ENCODE data around the gene SYT1.

SYT1 gene

DNA sequence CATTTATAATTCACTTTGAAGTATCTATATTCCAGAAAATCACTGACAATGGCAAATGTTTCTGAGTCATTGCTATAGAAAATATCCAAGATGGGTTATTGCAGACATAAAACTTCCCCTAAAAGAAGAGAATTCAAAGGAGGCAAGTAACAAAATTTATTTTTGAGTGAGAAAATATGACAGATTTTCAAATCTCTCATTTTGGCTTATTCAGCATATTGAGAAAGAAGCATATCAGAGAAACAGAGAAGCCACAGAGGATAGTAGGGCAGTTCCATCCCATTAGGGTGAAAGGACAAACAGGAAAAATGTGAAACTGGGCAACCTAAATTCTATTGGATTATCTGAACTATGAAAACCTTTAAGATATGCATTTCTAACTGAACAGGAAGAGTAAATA is 85.0 kb downstream of the SYT1 start:
- TF ChIP-seq TAF1 (IDR thresholded peaks at IDR 0.05; ENCODE audit: borderline replicate concordance, insufficient read depth, low read length) (no peak), FOXP2 (optimal IDR thresholded peaks at IDR 0.05; ENCODE audit: borderline replicate concordance, extremely low read depth, extremely low read length, insufficient read depth) (no peak)

DNA sequence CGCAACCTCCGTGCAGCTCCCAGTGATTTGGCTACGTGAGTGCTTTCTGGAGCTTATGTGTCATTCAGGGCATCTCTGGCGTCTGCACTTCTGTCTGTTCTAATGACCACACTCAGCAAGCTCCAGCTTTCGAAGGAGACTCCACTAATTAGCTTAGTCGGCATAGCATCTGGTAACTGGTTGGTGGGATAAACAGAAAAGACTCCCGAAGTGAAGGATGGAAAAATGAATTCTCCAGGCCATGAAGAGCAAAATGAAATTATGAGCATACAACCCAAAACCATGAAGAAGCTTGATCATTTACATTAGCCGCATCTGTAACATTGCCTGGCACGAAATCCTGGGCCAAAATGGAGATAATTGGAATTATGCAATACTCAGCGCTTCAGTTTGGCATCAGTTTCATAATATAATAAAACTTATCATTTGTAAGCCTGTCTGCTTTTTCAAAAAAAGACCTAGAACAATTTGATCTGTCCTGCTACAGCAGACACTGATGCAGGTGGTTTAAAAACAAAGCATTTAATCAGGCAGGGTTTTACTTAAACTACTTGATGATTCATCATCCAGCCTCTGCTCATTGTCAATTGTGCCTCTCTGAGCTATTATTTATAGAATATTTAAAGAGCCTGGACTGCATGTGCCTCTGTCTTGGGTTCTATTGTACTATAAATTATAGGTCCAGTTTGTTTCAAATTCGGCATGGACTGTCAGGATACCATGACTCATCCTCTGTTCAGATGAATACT is 87.4 kb downstream of the SYT1 start:
- TF ChIP-seq TAF1 (IDR thresholded peaks at IDR 0.05; ENCODE audit: borderline replicate concordance, insufficient read depth, low read length), result no peak
- TF ChIP-seq, protein P1, sequence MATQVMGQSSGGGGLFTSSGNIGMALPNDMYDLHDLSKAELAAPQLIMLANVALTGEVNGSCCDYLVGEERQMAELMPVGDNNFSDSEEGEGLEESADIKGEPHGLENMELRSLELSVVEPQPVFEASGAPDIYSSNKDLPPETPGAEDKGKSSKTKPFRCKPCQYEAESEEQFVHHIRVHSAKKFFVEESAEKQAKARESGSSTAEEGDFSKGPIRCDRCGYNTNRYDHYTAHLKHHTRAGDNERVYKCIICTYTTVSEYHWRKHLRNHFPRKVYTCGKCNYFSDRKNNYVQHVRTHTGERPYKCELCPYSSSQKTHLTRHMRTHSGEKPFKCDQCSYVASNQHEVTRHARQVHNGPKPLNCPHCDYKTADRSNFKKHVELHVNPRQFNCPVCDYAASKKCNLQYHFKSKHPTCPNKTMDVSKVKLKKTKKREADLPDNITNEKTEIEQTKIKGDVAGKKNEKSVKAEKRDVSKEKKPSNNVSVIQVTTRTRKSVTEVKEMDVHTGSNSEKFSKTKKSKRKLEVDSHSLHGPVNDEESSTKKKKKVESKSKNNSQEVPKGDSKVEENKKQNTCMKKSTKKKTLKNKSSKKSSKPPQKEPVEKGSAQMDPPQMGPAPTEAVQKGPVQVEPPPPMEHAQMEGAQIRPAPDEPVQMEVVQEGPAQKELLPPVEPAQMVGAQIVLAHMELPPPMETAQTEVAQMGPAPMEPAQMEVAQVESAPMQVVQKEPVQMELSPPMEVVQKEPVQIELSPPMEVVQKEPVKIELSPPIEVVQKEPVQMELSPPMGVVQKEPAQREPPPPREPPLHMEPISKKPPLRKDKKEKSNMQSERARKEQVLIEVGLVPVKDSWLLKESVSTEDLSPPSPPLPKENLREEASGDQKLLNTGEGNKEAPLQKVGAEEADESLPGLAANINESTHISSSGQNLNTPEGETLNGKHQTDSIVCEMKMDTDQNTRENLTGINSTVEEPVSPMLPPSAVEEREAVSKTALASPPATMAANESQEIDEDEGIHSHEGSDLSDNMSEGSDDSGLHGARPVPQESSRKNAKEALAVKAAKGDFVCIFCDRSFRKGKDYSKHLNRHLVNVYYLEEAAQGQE (IDR thresholded peaks at IDR 0.05; ENCODE audit: insufficient read depth in 1 of 2, low read depth in 2 of 2, low read length in 2 of 2), result no peak
- no peak for TF ChIP-seq FOXP2 (optimal IDR thresholded peaks at IDR 0.05; ENCODE audit: borderline replicate concordance, extremely low read depth, extremely low read length, insufficient read depth)
- TF ChIP-seq SIN3A (IDR thresholded peaks at IDR 0.05; ENCODE audit: borderline replicate concordance, insufficient read depth, low read length), result no peak
- TF ChIP-seq POLR2AphosphoS5 (IDR thresholded peaks at IDR 0.05; ENCODE audit: low read depth, low read length), result no peak

DNA sequence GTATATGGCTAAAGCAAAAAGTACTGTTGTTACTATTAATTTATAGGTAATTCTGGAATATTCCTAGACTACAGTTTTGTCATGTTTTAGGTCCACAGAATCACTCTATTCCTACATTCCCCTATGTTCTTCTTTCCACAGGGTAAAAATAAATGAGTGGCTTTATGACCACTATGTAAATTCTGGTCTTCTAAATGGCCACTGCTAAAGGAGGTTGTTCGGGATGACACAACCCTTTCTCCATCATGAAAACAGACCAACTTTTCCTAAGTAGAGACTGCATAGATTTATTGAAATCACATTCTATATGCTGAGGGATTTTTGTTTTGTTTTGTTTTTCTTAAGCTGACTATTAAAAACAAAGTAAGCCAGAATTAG is 88.0 kb downstream of the SYT1 start:
- TF ChIP-seq SIN3A (IDR thresholded peaks at IDR 0.05; ENCODE audit: borderline replicate concordance, insufficient read depth, low read length) (no peak), POLR2AphosphoS5 (IDR thresholded peaks at IDR 0.05; ENCODE audit: low read depth, low read length) (no peak), TAF1 (IDR thresholded peaks at IDR 0.05; ENCODE audit: borderline replicate concordance, insufficient read depth, low read length) (no peak), FOXP2 (optimal IDR thresholded peaks at IDR 0.05; ENCODE audit: borderline replicate concordance, extremely low read depth, extremely low read length, insufficient read depth) (no peak)
- TF ChIP-seq, protein P1 (IDR thresholded peaks at IDR 0.05; ENCODE audit: insufficient read depth in 1 of 2, low read depth in 2 of 2, low read length in 2 of 2), result no peak

DNA sequence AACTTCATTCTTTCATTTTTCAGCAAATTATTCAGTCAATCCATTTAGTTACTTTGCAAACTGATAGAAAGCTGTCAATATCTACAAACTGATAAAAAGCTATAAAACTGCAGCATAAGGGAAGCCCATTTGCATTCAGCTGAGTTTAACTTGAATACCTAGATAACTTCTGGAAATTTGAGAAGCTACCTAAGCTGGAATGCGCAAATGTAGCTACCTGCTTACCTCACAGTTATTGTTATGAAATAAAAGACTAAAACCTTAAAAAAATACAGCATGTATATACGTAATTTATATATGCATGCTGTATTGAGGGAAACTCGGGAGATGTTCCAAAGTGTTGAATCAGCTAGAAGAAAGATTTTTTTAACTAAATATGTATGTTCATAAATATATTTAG is 94.4 kb downstream of the SYT1 start:
- TF ChIP-seq FOXP2 (optimal IDR thresholded peaks at IDR 0.05; ENCODE audit: borderline replicate concordance, extremely low read depth, extremely low read length, insufficient read depth), result no peak
- TF ChIP-seq, protein P1 (IDR thresholded peaks at IDR 0.05; ENCODE audit: insufficient read depth in 1 of 2, low read depth in 2 of 2, low read length in 2 of 2), result no peak
- TF ChIP-seq SIN3A (IDR thresholded peaks at IDR 0.05; ENCODE audit: borderline replicate concordance, insufficient read depth, low read length), result no peak
- no peak for TF ChIP-seq TAF1 (IDR thresholded peaks at IDR 0.05; ENCODE audit: borderline replicate concordance, insufficient read depth, low read length)
- no peak for TF ChIP-seq POLR2AphosphoS5 (IDR thresholded peaks at IDR 0.05; ENCODE audit: low read depth, low read length)

DNA sequence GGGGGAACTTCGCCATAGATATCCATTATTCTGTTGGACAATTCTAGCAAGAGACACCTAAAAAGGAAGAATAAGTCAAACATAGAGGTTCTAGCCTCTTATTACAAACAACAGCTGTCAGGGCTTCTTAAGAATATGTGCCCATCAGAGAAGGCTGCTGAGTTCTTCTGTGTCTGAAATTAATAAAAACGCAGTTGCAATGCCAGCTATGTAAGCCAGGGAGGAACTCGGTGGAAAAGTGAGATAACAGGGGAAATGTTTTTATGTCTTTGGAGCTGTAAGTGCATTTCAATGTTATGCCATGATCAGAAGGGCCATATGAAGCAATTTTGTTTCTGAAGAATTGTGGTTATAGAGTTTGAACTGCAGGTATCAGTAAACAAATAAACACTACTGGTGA is 95.0 kb downstream of the SYT1 start:
- TF ChIP-seq POLR2AphosphoS5 (IDR thresholded peaks at IDR 0.05; ENCODE audit: low read depth, low read length), result no peak
- no peak for TF ChIP-seq TAF1 (IDR thresholded peaks at IDR 0.05; ENCODE audit: borderline replicate concordance, insufficient read depth, low read length)
- no peak for TF ChIP-seq SIN3A (IDR thresholded peaks at IDR 0.05; ENCODE audit: borderline replicate concordance, insufficient read depth, low read length)
- TF ChIP-seq, protein P1 (IDR thresholded peaks at IDR 0.05; ENCODE audit: insufficient read depth in 1 of 2, low read depth in 2 of 2, low read length in 2 of 2), result no peak
- no peak for TF ChIP-seq FOXP2 (optimal IDR thresholded peaks at IDR 0.05; ENCODE audit: borderline replicate concordance, extremely low read depth, extremely low read length, insufficient read depth)
